ENCODE measurements around the gene SHMT1.
"Not testable (repeated sequence)": the region's sequence is repeated elsewhere in the genome, so short reads cannot be mapped to it uniquely, and the experiment has no call there.

DNA sequence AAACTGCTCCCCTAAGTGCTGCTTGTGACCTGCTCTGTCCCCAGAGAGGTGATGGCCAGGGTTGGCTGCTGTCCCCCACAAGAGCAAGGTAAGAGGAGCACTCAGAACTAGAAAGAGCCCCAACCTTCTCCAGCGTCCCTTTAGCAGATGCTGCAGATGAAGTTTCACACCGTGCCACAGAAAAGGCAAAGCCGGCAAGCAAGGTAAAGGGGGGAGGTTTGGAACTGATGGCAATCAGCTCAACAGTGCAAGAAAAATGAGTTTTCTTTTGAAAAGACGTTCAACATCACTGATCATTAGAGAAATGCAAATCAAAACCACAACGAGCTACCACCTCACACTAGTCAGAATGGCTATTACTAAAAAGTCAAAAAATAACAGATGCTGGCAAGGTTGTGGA lies 40.3 kb upstream of the SHMT1 start:
- TF ChIP-seq POLR2A (IDR thresholded peaks at IDR 0.05), result not testable (repeated sequence)
- TF ChIP-seq, protein P1, sequence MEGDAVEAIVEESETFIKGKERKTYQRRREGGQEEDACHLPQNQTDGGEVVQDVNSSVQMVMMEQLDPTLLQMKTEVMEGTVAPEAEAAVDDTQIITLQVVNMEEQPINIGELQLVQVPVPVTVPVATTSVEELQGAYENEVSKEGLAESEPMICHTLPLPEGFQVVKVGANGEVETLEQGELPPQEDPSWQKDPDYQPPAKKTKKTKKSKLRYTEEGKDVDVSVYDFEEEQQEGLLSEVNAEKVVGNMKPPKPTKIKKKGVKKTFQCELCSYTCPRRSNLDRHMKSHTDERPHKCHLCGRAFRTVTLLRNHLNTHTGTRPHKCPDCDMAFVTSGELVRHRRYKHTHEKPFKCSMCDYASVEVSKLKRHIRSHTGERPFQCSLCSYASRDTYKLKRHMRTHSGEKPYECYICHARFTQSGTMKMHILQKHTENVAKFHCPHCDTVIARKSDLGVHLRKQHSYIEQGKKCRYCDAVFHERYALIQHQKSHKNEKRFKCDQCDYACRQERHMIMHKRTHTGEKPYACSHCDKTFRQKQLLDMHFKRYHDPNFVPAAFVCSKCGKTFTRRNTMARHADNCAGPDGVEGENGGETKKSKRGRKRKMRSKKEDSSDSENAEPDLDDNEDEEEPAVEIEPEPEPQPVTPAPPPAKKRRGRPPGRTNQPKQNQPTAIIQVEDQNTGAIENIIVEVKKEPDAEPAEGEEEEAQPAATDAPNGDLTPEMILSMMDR (IDR thresholded peaks at IDR 0.05), result not testable (repeated sequence)

Data from stomach (tissue), 4 donors.